PC-3 (cell line): ENCODE data around the gene TUBAL3.

Experiments
- CTCF ChIP-seq: fragments of 300-600 bp; sonication (generic); conservative IDR thresholded peaks from 2 replicates; pipeline ENCODE4 v1.5.1; 2017; ENCODE audit warnings: antibody characterized with exemption, low read depth, mild to moderate bottlenecking, low read length
- EZH2 ChIP-seq: fragments of 300-600 bp; sonication (generic); IDR thresholded peaks from one replicate; pipeline ENCODE4 v1.6.1; 2017; ENCODE audit warnings: antibody characterized with exemption, mild to moderate bottlenecking, low read length; ENCODE audit not compliant: unreplicated experiment
- EZH2phosphoT487 ChIP-seq: fragments of 300-600 bp; sonication (generic); IDR thresholded peaks from 2 replicates; pipeline ENCODE4 v1.6.1; 2018; ENCODE audit warnings: mild to moderate bottlenecking, antibody characterized with exemption, low read length, borderline replicate concordance

- TF ChIP-seq CTCF: no peak
- no peak for TF ChIP-seq EZH2
- no peak for TF ChIP-seq EZH2phosphoT487
Observed at GRCh38 chr10:5399332-5399731, 5.3 kb downstream of the TUBAL3 start.
